Kidney (tissue), 14 donors: ENCODE measurements around the gene HSD17B8. TPM values are rescaled to one million over a fixed set of nuclear protein-coding genes. Genes with fewer than 3 reads are reported as not detected.
A peak's percentile ranks its signal among the peaks of the same experiment; 100 is the strongest.

Source experiments
- DNase-seq, 5 donors: peaks; one replicate each; pipeline ENCODE4 v3.0.0-alpha.2; 2013 to 2020
- FAIRE-seq: peaks from 2 replicates; lab custom pipeline; 2012; peaks lifted over from hg19 to GRCh38; lab: Jason Lieb, UNC
- H3K27ac ChIP-seq, 2 donors: one replicate each; pipeline ENCODE4 v1.7.0; 2013; ENCODE audit warnings: low read depth in 2 of 2, low read length in 2 of 2, inconsistent platforms in 1 of 2
- H3K27me3 ChIP-seq: one replicate; pipeline ENCODE4 v1.7.1; 2013; ENCODE audit warnings: low read length, inconsistent platforms; ENCODE audit not compliant: control insufficient read depth, insufficient read depth
- H3K36me3 ChIP-seq, 3 donors: one replicate each; pipeline versions ENCODE4 v1.7.0 to v1.7.1; 2013; ENCODE audit warnings: low read length in 3 of 3, control low read depth in 1 of 3, inconsistent platforms in 1 of 3; ENCODE audit not compliant: insufficient read depth in 3 of 3, control insufficient read depth in 2 of 3
- H3K4me1 ChIP-seq, 3 donors: one replicate each; pipeline versions ENCODE4 v1.7.0 to v1.7.1; 2013; ENCODE audit warnings: low read length in 3 of 3, inconsistent platforms in 1 of 3, low read depth in 1 of 3; ENCODE audit not compliant: control insufficient read depth in 2 of 3, insufficient read depth in 2 of 3
- H3K4me3 ChIP-seq, 3 donors: one replicate each; pipeline versions ENCODE4 v1.7.0 to v1.8.1; 2013; ENCODE audit warnings: low read length in 3 of 3, control low read depth in 1 of 3, inconsistent platforms in 1 of 3
- H3K9ac ChIP-seq, 3 donors: one replicate each; pipeline versions ENCODE4 v1.7.0 to v1.7.1; 2013; ENCODE audit warnings: low read length in 3 of 3, control low read depth in 1 of 3, inconsistent platforms in 1 of 3
- H3K9me3 ChIP-seq, 3 donors: one replicate each; pipeline versions ENCODE4 v1.7.0 to v1.7.1; 2013; ENCODE audit warnings: low read length in 3 of 3, control low read depth in 1 of 3, inconsistent platforms in 1 of 3; ENCODE audit not compliant: control insufficient read depth in 2 of 3, insufficient read depth in 1 of 3
- CTCF ChIP-seq: IDR thresholded peaks from 3 replicates; pipeline ENCODE4 v1.5.1; 2012; ENCODE audit warnings: mild to moderate bottlenecking, moderate library complexity, borderline replicate concordance; ENCODE audit not compliant: insufficient read depth; ENCODE audit errors: extremely low read depth
- intact Hi-C: fragments of 100-400 bp; cut with DNase I; formaldehyde crosslinking; loops from one replicate; pipeline ENCODE4 v1.11.1; 2022
- polyA plus RNA-seq: library from polyadenylated mRNA; stranded (reverse); fragments of 350-450 nt; fragmentation: Illumina TruSeq; extraction: RNeasy Lipid Tissue Mini Kit (QIAGEN cat#74804); gene quantifications from one replicate; pipeline ENCODE4 v1.2.3, GENCODE V29; 2014; ENCODE audit warnings: low read depth, low replicate concordance; ENCODE audit not compliant: insufficient read depth
- total RNA-seq: library from RNA; stranded (reverse); fragmentation: NEBNext Ultra II Directional; extraction: Animal tissue kit (Norgen Biotek cat#: 25700); gene quantifications from one replicate; pipeline ENCODE4 v1.2.1, GENCODE V29; 2021
- donor health status: control.
- donor health status: control.
- donor health status: control.
- donor health status: control.
- donor health status: control.
- donor health status: DM: yes; HTN: yes; CAD: no.
- donor health status: Normal renal cell carcinoma (clear cell type).

The HSD17B8 gene
- total and polyA plus RNA-seq, 2 donors from 2014 or later, result 26.6 to 83.0 TPM

GRCh38 chr6:33243476-33243875, 39.0 kb downstream of the HSD17B8 start:
- DNase-seq (no peak), FAIRE-seq (no peak)
- Histone ChIP-seq H3K27ac (no peak overlapping the region), H3K9me3 (no peaks in the 10 kb centered on the region), H3K9ac (no peak overlapping the region), H3K36me3 (no peaks in the 10 kb centered on the region), H3K4me3 (no peak overlapping the region), H3K4me1 (peaks cover 0 to 5% (median 4%) of the 10 kb centered on the region in 3 donors), H3K27me3 (no peaks in the 10 kb centered on the region)
- intact Hi-C loops, result no loop called here
- TF ChIP-seq CTCF, result no peak

- H3K36me3 ChIP-seq, result peaks cover 0 to 3% (median 0%) of the 10 kb centered on the region in 3 donors
- no peaks in the 10 kb centered on the region for H3K27me3 ChIP-seq
- peaks cover 0 to 20% (median 9%) of the 10 kb centered on the region in 3 donors for H3K4me1 ChIP-seq
- DNase-seq (peak; percentile 91 to 95 (median 93)), FAIRE-seq (no peak)
- no peaks in the 10 kb centered on the region for H3K9me3 ChIP-seq
- peak; percentile 99 for TF ChIP-seq CTCF
- H3K9ac ChIP-seq, result peak overlapping the region; percentile 70 to 90 (median 75)
- peak overlapping the region; percentile 89 to 97 for H3K27ac ChIP-seq
- peak overlapping the region; percentile 61 to 81 (median 77) for H3K4me3 ChIP-seq
- intact Hi-C loops, result no loop called here
Observed at GRCh38 chr6:33247977-33248642, 43.7 kb downstream of the HSD17B8 start.

GRCh38 chr6:33248643-33248931, 44.1 kb downstream of the HSD17B8 start:
- no peaks in the 10 kb centered on the region for H3K9me3 ChIP-seq
- H3K9ac ChIP-seq, result peak overlapping the region; percentile 70 to 90 (median 75)
- DNase-seq, result no peak
- TF ChIP-seq CTCF, result no peak
- H3K27me3 ChIP-seq, result no peaks in the 10 kb centered on the region
- intact Hi-C loops, result no loop called here
- H3K4me1 ChIP-seq, result peaks cover 0 to 20% (median 9%) of the 10 kb centered on the region in 3 donors
- peaks cover 0 to 3% (median 0%) of the 10 kb centered on the region in 3 donors for H3K36me3 ChIP-seq
- H3K27ac ChIP-seq, result peak overlapping the region; percentile 89 to 97
- H3K4me3 ChIP-seq, result peak overlapping the region; percentile 61 to 81 (median 77)
- FAIRE-seq, result no peak
